Activated T-helper 17 cell treated with anti-CD3 and anti-CD28 coated beads, Interleukin-2, amount 50 U/mL, for 72 hours (primary cell): ENCODE results near the gene PRKCA. TPM values are rescaled to one million over a fixed set of nuclear protein-coding genes. Genes with fewer than 3 reads are reported as not detected.

ENCODE experiments used
- ATAC-seq: fragments of 150-1000 bp; cut with Tn5 transposase; replicated peaks from 2 replicates; pipeline ENCODE4 v1.10.0; 2021; ENCODE audit warnings: mild to moderate bottlenecking, moderate library complexity
- H3K27ac Mint-ChIP-seq: one replicate; pipeline ENCODE4 v1.8.0; 2022; ENCODE audit warnings: mixed read lengths
- H3K27me3 Mint-ChIP-seq: one replicate; pipeline ENCODE4 v1.8.0; 2022; ENCODE audit warnings: mixed read lengths
- H3K36me3 Mint-ChIP-seq: one replicate; pipeline ENCODE4 v1.8.0; 2022; ENCODE audit warnings: low read depth, mild to moderate bottlenecking, mixed read lengths
- H3K4me1 Mint-ChIP-seq: one replicate; pipeline ENCODE4 v1.8.0; 2022; ENCODE audit warnings: mixed read lengths
- H3K4me3 Mint-ChIP-seq: one replicate; pipeline ENCODE4 v1.8.0; 2022; ENCODE audit warnings: mild to moderate bottlenecking, mixed read lengths
- H3K9me3 Mint-ChIP-seq: one replicate; pipeline ENCODE4 v1.8.0; 2022; ENCODE audit warnings: mixed read lengths
- total RNA-seq, 2 donors: library from RNA; stranded (reverse); gene quantifications; one replicate each; pipeline ENCODE4 v1.2.3, GENCODE V29; 2022

PRKCA gene
- total RNA-seq, 2 donors from 2014 or later = 58.2 to 86.0 TPM

GRCh38 chr17:66403846-66404556 lies 101.6 kb downstream of the PRKCA start:
- no peak for ATAC-seq
- peak overlapping the region; percentile 54 for H3K27ac Mint-ChIP-seq
- H3K4me1 Mint-ChIP-seq = peaks cover 53% of the 10 kb centered on the region
- H3K27me3 Mint-ChIP-seq = no peaks in the 10 kb centered on the region
- no peaks in the 10 kb centered on the region for H3K9me3 Mint-ChIP-seq
- peak overlapping the region; percentile 55 for H3K4me3 Mint-ChIP-seq
- H3K36me3 Mint-ChIP-seq = no peaks in the 10 kb centered on the region

DNA sequence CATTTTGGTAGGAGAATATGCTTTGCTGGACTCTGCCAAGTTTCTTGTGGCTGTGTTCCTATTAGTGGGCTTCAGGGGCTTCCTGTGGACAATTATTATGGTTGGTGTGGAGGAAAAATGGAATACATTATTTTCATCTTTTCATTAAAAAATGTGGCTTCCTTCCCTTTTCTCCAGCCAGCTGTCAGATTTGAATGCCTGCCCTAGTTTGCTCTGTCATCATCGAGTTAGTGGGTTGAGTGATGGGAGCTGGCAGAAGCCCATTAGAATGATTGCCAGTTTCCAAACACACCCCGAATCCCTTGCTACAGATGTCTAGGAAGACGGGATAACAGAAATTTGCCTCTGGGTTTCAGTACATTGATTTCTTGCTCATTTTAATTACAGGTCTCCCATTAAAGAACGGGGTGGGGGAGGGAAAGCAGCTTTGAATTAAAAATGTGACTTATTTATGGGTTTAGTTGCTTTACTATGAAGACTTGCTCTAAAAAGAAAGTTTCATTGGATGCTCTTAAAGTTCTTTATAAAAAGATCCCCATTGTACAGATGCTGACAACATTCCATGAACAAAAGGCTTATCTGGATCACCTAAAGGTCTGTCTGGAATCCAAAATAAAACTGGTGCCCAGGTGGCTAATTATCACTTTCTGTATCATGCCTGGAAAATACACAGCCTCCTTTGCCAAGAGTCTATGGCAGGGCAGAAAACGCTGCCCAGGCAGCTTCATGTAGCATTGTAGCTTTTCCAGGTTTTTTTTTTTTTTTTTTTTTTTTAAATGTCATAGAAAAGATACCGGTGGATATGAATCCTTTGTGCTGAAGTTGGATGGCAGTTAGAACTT lies 103.6 kb downstream of the PRKCA start:
- no peaks in the 10 kb centered on the region for H3K27me3 Mint-ChIP-seq
- H3K36me3 Mint-ChIP-seq = no peaks in the 10 kb centered on the region

DNA sequence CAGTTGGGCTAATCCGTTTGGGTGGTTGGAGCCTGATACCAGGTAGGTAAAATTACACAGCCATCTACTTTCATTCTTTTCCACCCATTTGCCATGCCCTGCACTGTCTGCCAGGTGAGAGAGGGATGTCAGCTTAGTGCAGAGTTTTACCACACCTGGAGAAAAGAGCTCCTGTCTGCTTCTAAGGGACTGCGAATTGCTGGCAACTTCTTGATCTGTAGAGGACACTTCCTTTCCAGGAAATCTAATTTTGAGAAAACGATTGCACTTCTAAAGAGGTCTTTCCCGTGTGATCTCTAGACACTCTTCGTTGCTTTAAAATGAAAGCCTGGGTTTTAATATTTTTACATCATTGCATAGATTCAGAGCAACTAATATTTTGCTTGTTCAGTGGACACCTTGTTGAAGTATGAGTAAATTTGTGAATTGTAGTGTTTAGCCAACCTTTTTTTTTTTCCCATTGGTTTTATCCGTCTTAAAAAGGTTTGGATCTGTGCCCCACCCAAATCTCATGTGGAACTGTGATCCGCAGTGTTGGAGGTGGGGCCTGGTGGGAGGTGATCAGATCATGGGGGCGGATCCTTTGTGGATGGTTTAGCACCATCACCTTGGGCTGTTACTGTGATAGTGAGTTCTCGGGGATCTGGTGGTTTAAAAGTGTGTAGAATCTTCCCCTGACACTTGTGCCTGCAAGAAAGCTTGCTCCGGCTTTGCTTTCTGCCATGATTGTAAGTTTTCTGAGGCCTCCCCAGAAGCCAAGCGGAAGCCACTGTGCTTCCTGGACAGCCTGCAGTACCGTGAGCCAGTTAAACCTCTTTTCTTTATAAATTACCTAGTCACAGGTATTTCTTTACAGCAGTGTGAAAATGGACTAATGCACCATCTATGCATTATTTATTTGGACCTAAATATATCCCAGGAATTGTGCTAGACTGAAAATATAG lies 104.6 kb downstream of the PRKCA start:
- peak overlapping the region; percentile 93 for H3K27ac Mint-ChIP-seq
- peaks cover 34% of the 10 kb centered on the region for H3K4me1 Mint-ChIP-seq
- H3K4me3 Mint-ChIP-seq = peak overlapping the region; percentile 91
- ATAC-seq = peak; percentile 56
- H3K36me3 Mint-ChIP-seq = no peaks in the 10 kb centered on the region
- no peaks in the 10 kb centered on the region for H3K27me3 Mint-ChIP-seq
- H3K9me3 Mint-ChIP-seq = no peaks in the 10 kb centered on the region

More for the DNA sequence above, 103.6 kb downstream of the PRKCA start:
- H3K9me3 Mint-ChIP-seq = no peaks in the 10 kb centered on the region
- no peak for ATAC-seq
- H3K4me3 Mint-ChIP-seq = peak overlapping the region; percentile 91
- peaks cover 43% of the 10 kb centered on the region for H3K4me1 Mint-ChIP-seq
- H3K27ac Mint-ChIP-seq = peak overlapping the region; percentile 93

DNA sequence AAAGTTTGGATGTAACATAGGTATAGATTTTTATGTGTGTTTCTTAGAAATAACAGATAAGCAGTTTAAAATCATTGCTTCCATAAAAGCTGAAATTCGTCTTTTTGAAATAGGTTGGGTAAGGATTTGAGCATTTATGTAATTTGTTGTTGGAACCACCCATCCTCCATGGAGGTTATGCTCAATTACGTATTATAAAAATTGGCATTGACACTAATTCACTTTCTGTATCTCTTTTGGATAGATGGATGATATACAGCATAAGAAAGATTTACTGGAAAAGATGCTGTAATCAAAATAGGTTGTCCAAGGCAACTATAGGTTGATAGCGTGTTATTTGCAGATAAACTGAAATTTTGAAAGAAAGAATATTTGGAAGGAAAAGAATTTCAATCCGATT lies 105.5 kb downstream of the PRKCA start:
- no peak for ATAC-seq
- Mint-ChIP-seq H3K4me1 (peaks cover 30% of the 10 kb centered on the region), H3K36me3 (no peaks in the 10 kb centered on the region), H3K4me3 (peak overlapping the region; percentile 91), H3K27me3 (no peaks in the 10 kb centered on the region), H3K9me3 (no peaks in the 10 kb centered on the region), H3K27ac (no peak overlapping the region)

DNA sequence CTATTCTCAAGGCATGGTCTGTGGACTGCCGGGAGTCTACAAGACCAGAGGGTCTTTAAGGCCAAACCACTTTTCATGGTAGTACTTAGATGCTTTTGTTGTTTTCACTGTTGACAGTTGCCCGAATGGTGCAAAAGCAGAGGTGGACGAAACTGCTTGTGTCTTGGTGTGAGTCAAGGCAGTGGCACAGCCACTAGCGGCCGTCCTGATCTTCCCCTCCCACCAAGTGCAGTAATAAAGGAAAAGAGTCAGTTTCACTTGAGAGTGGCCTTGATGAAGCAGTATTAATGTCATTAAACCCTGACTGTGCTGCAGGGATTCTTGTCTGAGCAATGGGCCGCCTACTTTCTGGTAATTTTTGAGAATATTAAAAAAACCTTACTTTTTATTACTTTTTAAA lies 109.1 kb downstream of the PRKCA start:
- H3K9me3 Mint-ChIP-seq = no peaks in the 10 kb centered on the region
- H3K27me3 Mint-ChIP-seq = no peaks in the 10 kb centered on the region
- peak; percentile 91 for ATAC-seq
- no peak overlapping the region for H3K4me3 Mint-ChIP-seq
- peak overlapping the region; percentile 19 for H3K27ac Mint-ChIP-seq
- peaks cover 25% of the 10 kb centered on the region for H3K4me1 Mint-ChIP-seq
- no peaks in the 10 kb centered on the region for H3K36me3 Mint-ChIP-seq

- H3K27ac Mint-ChIP-seq = no peak overlapping the region
- H3K36me3 Mint-ChIP-seq = no peaks in the 10 kb centered on the region
- H3K4me3 Mint-ChIP-seq = no peak overlapping the region
- H3K27me3 Mint-ChIP-seq = no peaks in the 10 kb centered on the region
- no peaks in the 10 kb centered on the region for H3K9me3 Mint-ChIP-seq
- ATAC-seq = no peak
- H3K4me1 Mint-ChIP-seq = peaks cover 21% of the 10 kb centered on the region
These were observed 110.6 kb downstream of the PRKCA start for GRCh38 chr17:66412857-66413558.

DNA sequence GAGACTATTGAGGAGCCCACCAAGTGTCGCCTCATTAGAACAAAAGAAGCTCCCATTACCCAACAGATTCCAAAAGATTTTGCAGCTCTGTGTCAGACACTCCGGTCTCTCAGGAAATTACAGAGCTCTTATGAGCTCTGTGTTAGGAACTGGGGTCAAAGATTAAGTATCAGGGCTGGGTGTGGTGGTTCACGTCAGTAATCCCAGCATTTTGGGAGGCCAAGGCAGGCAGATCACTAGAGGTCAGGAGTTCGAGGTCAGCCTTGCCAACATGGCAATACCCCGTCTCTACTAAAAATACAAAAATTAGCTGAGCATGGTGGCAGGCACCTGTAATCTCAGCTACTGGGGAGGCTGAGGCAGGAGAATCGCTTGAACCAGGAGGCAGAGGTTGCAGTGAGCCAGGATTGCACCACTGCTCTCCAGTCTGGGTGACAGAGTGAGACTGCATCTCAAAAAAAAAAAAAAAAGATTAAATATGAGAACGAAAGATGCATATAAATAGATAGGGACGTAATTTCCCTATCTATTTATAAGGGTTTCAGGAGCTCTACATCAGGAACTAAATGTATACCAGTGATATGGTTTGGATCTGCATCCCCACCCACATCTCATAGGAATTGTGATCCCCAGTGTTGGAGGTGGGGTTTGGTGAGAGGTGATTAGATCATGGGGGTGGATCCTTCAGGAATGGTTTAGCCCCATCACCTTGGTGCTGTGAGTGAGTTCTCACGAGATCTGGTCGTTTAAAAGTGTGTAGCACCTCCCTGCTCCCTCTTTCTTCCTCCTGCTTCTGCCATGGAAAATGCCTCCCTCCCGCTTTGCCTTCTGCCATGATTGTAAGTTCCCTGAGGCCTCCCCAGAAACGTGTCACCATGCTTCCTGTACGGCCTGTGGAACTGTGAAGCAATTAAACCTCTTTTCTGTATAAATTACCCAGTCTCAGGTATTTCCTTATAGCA lies 111.4 kb downstream of the PRKCA start:
- peak overlapping the region; percentile 58 for H3K27ac Mint-ChIP-seq
- no peak for ATAC-seq
- H3K9me3 Mint-ChIP-seq = no peaks in the 10 kb centered on the region
- H3K4me1 Mint-ChIP-seq = peaks cover 21% of the 10 kb centered on the region
- H3K36me3 Mint-ChIP-seq = no peaks in the 10 kb centered on the region
- peak overlapping the region; percentile 9 for H3K4me3 Mint-ChIP-seq
- H3K27me3 Mint-ChIP-seq = no peaks in the 10 kb centered on the region

DNA sequence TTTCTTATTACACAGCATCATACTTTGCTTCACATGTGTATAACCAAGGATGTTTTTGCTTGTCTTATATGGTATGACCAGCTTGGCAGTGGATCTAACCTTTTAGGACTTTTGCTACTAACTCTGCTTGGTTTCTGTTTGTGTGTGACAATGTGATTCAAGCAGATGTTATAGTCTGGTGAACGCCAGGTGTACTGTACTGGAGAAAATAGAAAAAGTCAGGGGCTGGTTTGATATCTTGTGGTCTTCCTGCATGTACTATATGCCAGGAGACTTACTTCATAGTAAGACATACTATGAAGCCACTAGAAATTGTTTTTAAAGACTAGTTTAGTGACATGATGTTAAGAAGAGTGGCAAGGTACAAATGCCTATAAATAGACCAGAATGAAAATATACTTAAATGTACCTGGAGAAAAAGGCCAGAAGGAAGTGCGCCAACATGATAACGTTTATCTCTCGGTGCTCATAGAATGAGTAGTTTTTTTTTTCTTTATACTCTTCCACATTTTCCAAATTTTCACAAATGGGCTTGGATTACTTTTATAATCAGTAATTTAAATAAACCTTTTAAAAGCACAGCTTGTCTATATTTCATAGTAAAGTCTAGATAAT lies 112.3 kb downstream of the PRKCA start:
- peak overlapping the region; percentile 58 for H3K27ac Mint-ChIP-seq

DNA sequence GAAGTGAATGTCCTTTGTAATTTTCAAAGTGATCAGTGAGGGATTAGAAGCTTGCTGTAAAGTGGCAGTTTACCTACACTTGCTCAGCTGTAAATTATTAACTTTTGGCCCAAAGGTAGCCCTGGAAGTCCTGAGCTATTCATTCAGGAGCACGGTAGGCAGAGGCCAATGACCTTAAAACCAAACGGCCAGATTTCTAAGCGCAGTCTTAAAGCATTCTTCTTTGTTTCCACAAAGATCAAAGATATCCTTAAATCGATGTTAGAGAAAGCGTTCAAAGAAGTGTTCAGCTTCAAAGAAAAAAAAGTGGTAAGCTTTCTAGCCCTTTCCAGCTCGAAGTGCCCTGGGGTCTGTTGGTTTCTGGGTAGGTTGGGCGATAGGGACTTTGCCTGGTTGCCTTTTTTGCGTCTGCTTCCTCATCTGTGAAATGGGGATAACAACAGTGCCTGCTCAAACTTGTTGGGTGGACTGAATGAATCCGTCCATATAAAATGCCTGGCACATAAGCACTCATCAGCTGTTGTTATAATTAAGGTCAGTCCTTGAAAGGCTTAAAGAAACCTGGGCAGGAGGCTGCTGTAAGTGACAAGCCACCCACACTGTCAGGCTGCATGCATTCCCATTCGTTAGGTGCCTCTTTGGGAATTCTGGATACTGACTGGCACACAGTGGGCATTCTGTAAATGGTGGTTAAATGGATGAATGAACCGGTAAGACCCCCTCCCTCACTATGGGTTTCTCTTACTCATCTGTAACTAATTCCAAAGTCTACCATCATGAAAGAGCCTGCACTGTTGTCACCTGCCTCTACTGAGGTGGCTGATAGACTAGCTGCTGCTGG lies 113.2 kb downstream of the PRKCA start:
- no peaks in the 10 kb centered on the region for H3K36me3 Mint-ChIP-seq
- H3K4me3 Mint-ChIP-seq = no peak overlapping the region
- H3K27me3 Mint-ChIP-seq = no peaks in the 10 kb centered on the region
- no peak for ATAC-seq
- H3K9me3 Mint-ChIP-seq = no peaks in the 10 kb centered on the region
- peaks cover 24% of the 10 kb centered on the region for H3K4me1 Mint-ChIP-seq
- no peak overlapping the region for H3K27ac Mint-ChIP-seq

More for the DNA sequence above, 112.3 kb downstream of the PRKCA start:
- no peak for ATAC-seq
- H3K4me1 Mint-ChIP-seq = peaks cover 21% of the 10 kb centered on the region
- no peaks in the 10 kb centered on the region for H3K27me3 Mint-ChIP-seq
- no peaks in the 10 kb centered on the region for H3K36me3 Mint-ChIP-seq
- peak overlapping the region; percentile 9 for H3K4me3 Mint-ChIP-seq
- H3K9me3 Mint-ChIP-seq = no peaks in the 10 kb centered on the region

DNA sequence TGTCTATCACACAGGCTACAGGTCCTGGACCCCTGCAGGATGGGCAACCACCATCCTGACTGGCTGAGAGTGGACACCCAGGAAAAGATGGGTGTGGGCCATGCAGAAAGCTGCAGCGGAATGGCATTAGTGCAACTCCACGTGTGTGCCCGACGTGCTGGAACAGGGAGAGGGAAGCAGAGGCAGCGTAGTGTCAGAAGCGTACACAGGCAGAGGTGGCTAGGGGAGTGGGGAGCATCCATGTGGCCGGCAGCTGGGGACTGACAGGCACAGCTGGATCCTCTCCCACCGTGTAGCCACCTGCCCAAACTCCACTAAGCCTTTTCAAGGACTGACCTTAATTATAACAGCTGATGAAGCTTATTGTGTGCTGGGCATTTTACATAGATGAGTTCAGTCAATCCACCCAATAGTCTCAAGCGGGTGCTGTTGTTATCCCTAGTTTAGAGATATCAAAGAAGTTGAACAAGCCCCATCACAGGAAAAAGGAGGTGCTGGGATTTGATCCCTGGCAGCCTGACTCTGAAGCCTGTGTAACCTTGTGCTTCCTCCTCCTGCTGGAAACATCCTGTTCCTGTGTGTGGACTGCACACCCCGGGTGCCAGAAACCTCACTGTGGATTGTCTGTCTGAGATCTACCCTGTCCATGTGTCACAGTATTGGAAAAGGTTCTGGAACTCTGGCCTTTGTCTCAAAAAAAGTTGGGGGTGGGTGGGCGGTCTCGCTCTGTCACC lies 114.0 kb downstream of the PRKCA start:
- H3K4me1 Mint-ChIP-seq = peaks cover 31% of the 10 kb centered on the region
- no peak overlapping the region for H3K27ac Mint-ChIP-seq
- H3K4me3 Mint-ChIP-seq = no peak overlapping the region
- H3K27me3 Mint-ChIP-seq = no peaks in the 10 kb centered on the region
- no peaks in the 10 kb centered on the region for H3K9me3 Mint-ChIP-seq
- no peak for ATAC-seq
- no peaks in the 10 kb centered on the region for H3K36me3 Mint-ChIP-seq

GRCh38 chr17:66417300-66417719 lies 114.9 kb downstream of the PRKCA start:
- no peak for ATAC-seq
- Mint-ChIP-seq H3K27me3 (no peaks in the 10 kb centered on the region), H3K36me3 (peaks cover 6% of the 10 kb centered on the region), H3K9me3 (no peaks in the 10 kb centered on the region), H3K4me1 (peaks cover 37% of the 10 kb centered on the region), H3K4me3 (no peak overlapping the region), H3K27ac (no peak overlapping the region)
